Hepatocyte (in vitro differentiated cells): Measurements from ENCODE around the gene IPO5. TPM values are rescaled to one million over a fixed set of nuclear protein-coding genes. Genes with fewer than 3 reads are reported as not detected.
A peak's percentile ranks its signal among the peaks of the same experiment; 100 is the strongest.

ENCODE experiments used
- DNase-seq: peaks from one replicate; pipeline ENCODE4 v3.0.0-alpha.2; 2016; ENCODE audit warnings: low spot score
- H2AFZ ChIP-seq: fragments of 200-600 bp; sonication (generic); 2 replicates; pipeline ENCODE4 v1.6.0; 2016; ENCODE audit warnings: antibody characterized with exemption, mild to moderate bottlenecking
- H3K27ac ChIP-seq: fragments of 200-600 bp; sonication (generic); 2 replicates; pipeline ENCODE4 v1.5.1; 2016; ENCODE audit warnings: mild to moderate bottlenecking
- H3K27me3 ChIP-seq: fragments of 200-600 bp; sonication (generic); 2 replicates; pipeline ENCODE4 v1.6.1; 2016
- H3K36me3 ChIP-seq: fragments of 200-600 bp; sonication (generic); replicated peaks from 2 replicates; pipeline ENCODE4 v1.5.1; 2016; ENCODE audit warnings: low read depth; ENCODE audit not compliant: insufficient read depth
- H3K4me1 ChIP-seq: fragments of 200-600 bp; sonication (generic); 2 replicates; pipeline ENCODE4 v1.5.1; 2016; ENCODE audit warnings: mild to moderate bottlenecking, moderate library complexity; ENCODE audit not compliant: insufficient read depth
- H3K4me2 ChIP-seq: fragments of 200-600 bp; sonication (generic); 2 replicates; pipeline ENCODE4 v1.6.0; 2016
- H3K4me3 ChIP-seq: fragments of 200-600 bp; sonication (generic); 2 replicates; pipeline ENCODE4 v1.5.1; 2016; ENCODE audit warnings: mild to moderate bottlenecking
- H3K79me2 ChIP-seq: fragments of 200-600 bp; sonication (generic); 2 replicates; pipeline ENCODE4 v1.6.0; 2017; ENCODE audit warnings: mild to moderate bottlenecking
- H3K9me2 ChIP-seq: fragments of 200-600 bp; sonication (generic); replicated peaks from 2 replicates; pipeline ENCODE4 v1.6.0; 2017; ENCODE audit warnings: mild to moderate bottlenecking; ENCODE audit not compliant: insufficient read depth
- H3K9me3 ChIP-seq: fragments of 200-600 bp; sonication (generic); 2 replicates; pipeline ENCODE4 v1.5.1; 2016; ENCODE audit warnings: low read depth, mild to moderate bottlenecking
- H4K20me1 ChIP-seq: fragments of 200-600 bp; sonication (generic); 2 replicates; pipeline ENCODE4 v1.6.0; 2016; ENCODE audit warnings: mild to moderate bottlenecking; ENCODE audit not compliant: insufficient read depth, poor library complexity, severe bottlenecking
- CTCF ChIP-seq: fragments of 200-600 bp; sonication (generic); IDR thresholded peaks from 2 replicates; pipeline ENCODE4 v1.5.1; 2016; ENCODE audit warnings: antibody characterized with exemption, mild to moderate bottlenecking; ENCODE audit not compliant: poor library complexity
- EZH2 ChIP-seq: fragments of 200-600 bp; sonication (generic); IDR thresholded peaks from 2 replicates; pipeline ENCODE4 v1.6.1; 2016; ENCODE audit warnings: antibody characterized with exemption, mild to moderate bottlenecking, borderline replicate concordance
- EZH2phosphoT487 ChIP-seq: fragments of 200-600 bp; sonication (generic); IDR thresholded peaks from one replicate; pipeline ENCODE4 v1.6.1; 2018; ENCODE audit warnings: antibody characterized with exemption, mild to moderate bottlenecking, low read depth, moderate library complexity; ENCODE audit not compliant: unreplicated experiment, severe bottlenecking
- WGBS: methylation state at CpG from one replicate; pipeline ENCODE4 v1.1.6; 2016; ENCODE audit warnings: low lambda C conversion rate; ENCODE audit errors: missing lambda C conversion rate; 5-methylcytosine and 5-hydroxymethylcytosine counted together
- polyA plus RNA-seq: library from polyadenylated mRNA; unstranded; fragments of >200 nt; fragmentation: Nextera tagmentation; extraction: Ambion mirVana; gene quantifications from 2 replicates; pipeline ENCODE4 v1.2.1, GENCODE V29; 2016
- total RNA-seq: library from RNA; depleted of rRNA; stranded (reverse); fragments of >200 nt; gene quantifications from 2 replicates; pipeline ENCODE4 v1.2.3, GENCODE V29; 2014

Gene IPO5
- total and polyA plus RNA-seq, 2 experiments from 2014 or later: 34.1 to 104 TPM

GRCh38 chr13:97975280-97975847 is 21.9 kb downstream of the IPO5 start:
- Histone ChIP-seq H3K27ac (peak overlapping the region; percentile 98), H3K27me3 (no peaks in the 10 kb centered on the region), H3K4me1 (peaks cover 11% of the 10 kb centered on the region), H4K20me1 (no peaks in the 10 kb centered on the region), H3K9me3 (no peaks in the 10 kb centered on the region), H3K79me2 (peaks cover 29% of the 10 kb centered on the region), H3K4me2 (peak overlapping the region; percentile 87), H3K36me3 (no peaks in the 10 kb centered on the region), H3K4me3 (peak overlapping the region; percentile 96), H2AFZ (peak overlapping the region; percentile 79), H3K9me2 (no peaks in the 10 kb centered on the region)
- TF ChIP-seq EZH2 (no peak), CTCF (no peak), EZH2phosphoT487 (no peak)
- DNase-seq: no peak
- WGBS: 26% methylated on average over 20 of the region's 20 CpGs

- whole genome bisulfite sequencing: 0% methylated on average over 8 of the region's 84 CpGs
These were observed 22.6 kb downstream of the IPO5 start for GRCh38 chr13:97975848-97976609.

GRCh38 chr13:97976610-97977521 is 23.4 kb downstream of the IPO5 start:
- DNase-seq: peak; percentile 68
- Histone ChIP-seq H3K27ac (peak overlapping the region; percentile 92), H3K4me2 (peak overlapping the region; percentile 81), H3K9me2 (no peaks in the 10 kb centered on the region), H3K4me3 (peak overlapping the region; percentile 36), H3K4me1 (peaks cover 11% of the 10 kb centered on the region), H3K27me3 (no peaks in the 10 kb centered on the region), H3K36me3 (no peaks in the 10 kb centered on the region), H2AFZ (peak overlapping the region; percentile 71), H3K9me3 (no peaks in the 10 kb centered on the region), H4K20me1 (peaks cover under 1% of the 10 kb centered on the region), H3K79me2 (peaks cover 44% of the 10 kb centered on the region)
- under 1% methylated on average over 46 of the region's 79 CpGs for WGBS
- TF ChIP-seq CTCF (no peak), EZH2phosphoT487 (no peak), EZH2 (no peak)

More at GRCh38 chr13:97975848-97976609, 22.6 kb downstream of the IPO5 start:
- Histone ChIP-seq H3K4me3 (peak overlapping the region; percentile 96), H3K79me2 (peaks cover 36% of the 10 kb centered on the region), H4K20me1 (no peaks in the 10 kb centered on the region), H3K36me3 (no peaks in the 10 kb centered on the region), H3K4me1 (peaks cover 11% of the 10 kb centered on the region), H3K27ac (peak overlapping the region; percentile 98), H2AFZ (peak overlapping the region; percentile 79), H3K9me2 (no peaks in the 10 kb centered on the region), H3K27me3 (no peaks in the 10 kb centered on the region), H3K4me2 (peak overlapping the region; percentile 87), H3K9me3 (no peaks in the 10 kb centered on the region)
- DNase-seq: peak; percentile 97
- TF ChIP-seq EZH2 (no peak), EZH2phosphoT487 (no peak), CTCF (no peak)
